H54 (cell line): Measurements from ENCODE around the gene MCOLN3.
"Not testable (repeated sequence)": the region's sequence is repeated elsewhere in the genome, so short reads cannot be mapped to it uniquely, and the experiment has no call there.

Source experiments
- DNase-seq: peaks from one replicate; pipeline ENCODE4 v3.0.0; 2011; ENCODE audit warnings: low spot score, mixed read lengths; ENCODE audit not compliant: insufficient read length
- FAIRE-seq: peaks from 3 replicates; lab custom pipeline; 2011; peaks lifted over from hg19 to GRCh38; lab: Jason Lieb, UNC
- POLR2A ChIP-seq: IDR thresholded peaks from 2 replicates; pipeline ENCODE4 v1.6.1; 2011; ENCODE audit warnings: low read depth, mild to moderate bottlenecking, low read length

Gene MCOLN3

GRCh38 chr1:85028151-85028550 is 20.1 kb downstream of the MCOLN3 start:
- FAIRE-seq: no peak
- no peak for TF ChIP-seq POLR2A
- DNase-seq: no peak

- FAIRE-seq (no peak), DNase-seq (no peak)
- no peak for TF ChIP-seq POLR2A
These were observed 20.9 kb downstream of the MCOLN3 start for GRCh38 chr1:85027242-85027983.

GRCh38 chr1:85025940-85026339 is 22.4 kb downstream of the MCOLN3 start:
- no peak for FAIRE-seq

GRCh38 chr1:85024736-85025135 is 23.6 kb downstream of the MCOLN3 start:
- DNase-seq: no peak
- no peak for FAIRE-seq
- TF ChIP-seq POLR2A: no peak

More at GRCh38 chr1:85025940-85026339, 22.4 kb downstream of the MCOLN3 start:
- DNase-seq: no peak
- no peak for TF ChIP-seq POLR2A

- DNase-seq (no peak), FAIRE-seq (no peak)
- TF ChIP-seq POLR2A: no peak
These were observed 25.6 kb downstream of the MCOLN3 start for GRCh38 chr1:85022700-85023099.

- no peak for DNase-seq
- no peak for TF ChIP-seq POLR2A
- FAIRE-seq: no peak
These were observed 28.3 kb downstream of the MCOLN3 start for GRCh38 chr1:85019994-85020393.

- no peak for TF ChIP-seq POLR2A
- FAIRE-seq (no peak), DNase-seq (no peak)
These were observed 32.5 kb downstream of the MCOLN3 start for GRCh38 chr1:85015826-85016225.

GRCh38 chr1:85005641-85006040 is 42.7 kb downstream of the MCOLN3 start:
- FAIRE-seq, DNase-seq: not testable (repeated sequence)

- no peak for DNase-seq
- TF ChIP-seq POLR2A: no peak
- no peak for FAIRE-seq
These were observed 46.6 kb downstream of the MCOLN3 start for GRCh38 chr1:85001742-85002141.

GRCh38 chr1:84998642-84999280 is 49.5 kb downstream of the MCOLN3 start:
- no peak for TF ChIP-seq POLR2A
- DNase-seq: no peak
- FAIRE-seq: no peak

GRCh38 chr1:84997667-84998600 is 50.4 kb downstream of the MCOLN3 start:
- DNase-seq (no peak), FAIRE-seq (no peak)
- TF ChIP-seq POLR2A: no peak

- no peak for TF ChIP-seq POLR2A
- FAIRE-seq: no peak
- peak; percentile 60 for DNase-seq
These were observed 51.2 kb downstream of the MCOLN3 start, which contains the start of gene MCOLN2 for GRCh38 chr1:84996846-84997666. Gene MCOLN2 (minus strand): TSS chr1:84997113. CDS start chr1:84996872, 241 bp downstream.
